ENCODE measurements around the gene DIDO1. TPM values are rescaled to one million over a fixed set of nuclear protein-coding genes. Genes with fewer than 3 reads are reported as not detected.

The DIDO1 gene
- total and polyA plus RNA-seq, 9 of the 15 experiments (the other 6 are each of a cell fraction or from before 2014, with no cell fraction given) = 4.4 to 46.8 (median 31.2) TPM

GRCh38 chr20:62900052-62900691 is 26.1 kb downstream of the DIDO1 start (continued):
- TF ChIP-seq ZNF695 (CRISPR knock-in tag; IDR thresholded peaks at IDR 0.05) (no peak), JUND (IDR thresholded peaks at IDR 0.05; ENCODE audit: borderline replicate concordance, low read depth, low read length) (no peak), JUND (tag; IDR thresholded peaks at IDR 0.05; ENCODE audit: borderline replicate concordance, low read depth, low read length) (no peak; the same call in 2 of the 3 replicates), PYGO2 (tag; IDR thresholded peaks at IDR 0.05) (no peak), GATAD2A (IDR thresholded peaks at IDR 0.05) (no peak), TAL1 (IDR thresholded peaks at IDR 0.05) (no peak), TCF7L2 (IDR thresholded peaks at IDR 0.05; ENCODE audit: low read depth, low read length) (no peak), ZMIZ1 (IDR thresholded peaks at IDR 0.05; ENCODE audit: low read depth in 2 of 2, low read length in 2 of 2) (no peak), SMARCE1 (IDR thresholded peaks at IDR 0.05) (no peak), GTF2B (IDR thresholded peaks at IDR 0.05; ENCODE audit: extremely low read depth, insufficient read length) (no peak), MCM2 (IDR thresholded peaks at IDR 0.05; ENCODE audit: low read depth) (no peak), NEUROD1 (IDR thresholded peaks at IDR 0.05; ENCODE audit: borderline replicate concordance, low read depth, low read length, partially characterized antibody) (no peak), NR2C1 (IDR thresholded peaks at IDR 0.05) (no peak), NR2C1 (tag; IDR thresholded peaks at IDR 0.05) (no peak), ZNF717 (CRISPR knock-in tag; IDR thresholded peaks at IDR 0.05) (0 out of 2 replicates have a peak, but pooled peaks have one; percentile 23), FOXJ2 (tag; IDR thresholded peaks at IDR 0.05) (no peak), DNMT1 (IDR thresholded peaks at IDR 0.05) (no peak), ZNF124 (CRISPR knock-in tag; IDR thresholded peaks at IDR 0.05) (no peak), TRIM24 (IDR thresholded peaks at IDR 0.05) (no peak), HMG20A (CRISPR knock-in tag; conservative IDR thresholded peaks at IDR 0.05) (no peak), HDGF (IDR thresholded peaks at IDR 0.05) (0 out of 2 replicates have a peak, but pooled peaks have one; percentile 31), TFAM (CRISPR knock-in tag; conservative IDR thresholded peaks at IDR 0.05) (no peak), POLR2G (IDR thresholded peaks at IDR 0.05; ENCODE audit: low read depth, low read length) (peak; percentile 85), CEBPZ (IDR thresholded peaks at IDR 0.05; ENCODE audit: borderline replicate concordance, low read depth, low read length) (no peak)

Data from K562 (cell line).